HG02970 (cell line): ENCODE data around the gene RACGAP1.

Experiments
- ATAC-seq: cut with Tn5 transposase; IDR thresholded peaks from one replicate; pipeline ENCODE4 v1.9.1; 2021; ENCODE audit warnings: mild to moderate bottlenecking, moderate library complexity, moderate number of reproducible peaks; ENCODE audit not compliant: unreplicated experiment, low FRiP score

Gene RACGAP1

GRCh38 chr12:49972641-49973360 lies 52.5 kb downstream of the RACGAP1 start, which contains the start of gene AQP6:
TSS of gene AQP6 (plus strand) at chr12:49972947. CDS start at chr12:49973174, 227 bp downstream.
- ATAC-seq = no peak

GRCh38 chr12:49972129-49972528 lies 53.2 kb downstream of the RACGAP1 start:
- no peak for ATAC-seq

GRCh38 chr12:49971141-49971540 lies 54.2 kb downstream of the RACGAP1 start:
- no peak for ATAC-seq

- ATAC-seq = no peak
These were observed 54.6 kb downstream of the RACGAP1 start for GRCh38 chr12:49970658-49971057.

- ATAC-seq = no peak
These were observed 55.5 kb downstream of the RACGAP1 start for GRCh38 chr12:49969651-49970429.

GRCh38 chr12:49969027-49969426 lies 56.3 kb downstream of the RACGAP1 start:
- ATAC-seq = no peak

GRCh38 chr12:49968471-49968870 lies 56.8 kb downstream of the RACGAP1 start:
- no peak for ATAC-seq

GRCh38 chr12:49967777-49968250 lies 57.5 kb downstream of the RACGAP1 start:
- ATAC-seq = no peak

- no peak for ATAC-seq
These were observed 58.1 kb downstream of the RACGAP1 start for GRCh38 chr12:49967042-49967776.

GRCh38 chr12:49966511-49967041 lies 58.7 kb downstream of the RACGAP1 start:
- no peak for ATAC-seq

- ATAC-seq = no peak
These were observed 59.5 kb downstream of the RACGAP1 start for GRCh38 chr12:49965836-49966235.

- no peak for ATAC-seq
These were observed 60.3 kb downstream of the RACGAP1 start for GRCh38 chr12:49964849-49965624.

- ATAC-seq = no peak
These were observed 61.1 kb downstream of the RACGAP1 start for GRCh38 chr12:49963976-49964815.

- no peak for ATAC-seq
These were observed 62.2 kb downstream of the RACGAP1 start for GRCh38 chr12:49962861-49963765.

- ATAC-seq = no peak
These were observed 63.1 kb downstream of the RACGAP1 start for GRCh38 chr12:49961993-49962764.

- ATAC-seq = no peak
These were observed 64.0 kb downstream of the RACGAP1 start, which contains the start of gene AQP5 for GRCh38 chr12:49961111-49961922. TSS of gene AQP5 (plus strand) at chr12:49961872. CDS start at chr12:49962018, 146 bp downstream.
